GM12891 (cell line): ENCODE measurements around the gene CSMD2.

Source experiments
- POLR2A ChIP-seq: IDR thresholded peaks from 2 replicates; pipeline ENCODE4 v1.6.1; 2011; ENCODE audit warnings: low read depth, low read length, control low read depth
- POLR2AphosphoS5 ChIP-seq: IDR thresholded peaks from 2 replicates; pipeline ENCODE4 v1.6.1; 2011; ENCODE audit warnings: low read depth, low read length, control low read depth
- TAF1 ChIP-seq: IDR thresholded peaks from 2 replicates; pipeline ENCODE4 v1.6.1; 2011; ENCODE audit warnings: low read depth, low read length, control low read depth

- TF ChIP-seq POLR2A (no peak), TAF1 (no peak), POLR2AphosphoS5 (no peak)
Measured at GRCh38 chr1:34019741-34020552, 145.1 kb downstream of the CSMD2 start.
